ENCODE measurements around the gene GNPAT. TPM values are rescaled to one million over a fixed set of nuclear protein-coding genes. Genes with fewer than 3 reads are reported as not detected.

Gene GNPAT
- total RNA-seq, 1 experiment from 2014 or later, result 40.5 TPM

GRCh38 chr1:231265379-231265778 lies 24.4 kb downstream of the GNPAT start:
- H3F3A ChIP-seq (ENCODE audit: low read length, unreplicated experiment), result no peaks in the 10 kb centered on the region
- no peaks in the 10 kb centered on the region for H3K4me1 ChIP-seq (ENCODE audit: insufficient read depth, low read length)
- intact Hi-C loops (cut with micrococcal nuclease), result no loop called here
- no peaks in the 10 kb centered on the region for H3K79me2 ChIP-seq (ENCODE audit: low read length)
- ATAC-seq, result peak; percentile 58
- CTCF ChIA-PET, result no interaction called here
- no TSS peak for BruUV-seq (replicated peaks)
- H3K36me3 ChIP-seq (ENCODE audit: low read depth, low read length), result peaks cover 47% of the 10 kb centered on the region
- no peaks in the 10 kb centered on the region for H3K9me2 ChIP-seq (replicated peaks; ENCODE audit: low read length)
- H3K27ac ChIP-seq (ENCODE audit: low read length), result no peak overlapping the region
- TF ChIP-seq EZH2 (IDR thresholded peaks at IDR 0.05; ENCODE audit: low read length, unreplicated experiment) (no peak), CTCF (conservative IDR thresholded peaks at IDR 0.05; ENCODE audit: low read depth, low read length) (no peak), EZH2phosphoT487 (IDR thresholded peaks at IDR 0.05; ENCODE audit: borderline replicate concordance, low read length) (no peak)
- no peak overlapping the region for H3K9ac ChIP-seq (ENCODE audit: low read length)
- no peaks in the 10 kb centered on the region for H4K20me1 ChIP-seq (ENCODE audit: low read length)
- no peaks in the 10 kb centered on the region for H3K27me3 ChIP-seq (ENCODE audit: low read length)
- no peaks in the 10 kb centered on the region for H3K9me3 ChIP-seq (ENCODE audit: low read length)
- POLR2A ChIA-PET (ENCODE audit: unreplicated experiment), result no interaction called here
- no peak overlapping the region for H3K4me2 ChIP-seq (ENCODE audit: low read length)
- no peak overlapping the region for H3K4me3 ChIP-seq (ENCODE audit: low read length)
- no peak overlapping the region for H2AFZ ChIP-seq (ENCODE audit: low read length)
- no peak for DNase-seq

- Histone ChIP-seq H3K4me3 (ENCODE audit: low read length) (no peak overlapping the region), H4K20me1 (ENCODE audit: low read length) (no peaks in the 10 kb centered on the region), H3K9me3 (ENCODE audit: low read length) (no peaks in the 10 kb centered on the region), H3K4me2 (ENCODE audit: low read length) (no peak overlapping the region), H3F3A (ENCODE audit: low read length, unreplicated experiment) (no peaks in the 10 kb centered on the region), H3K4me1 (ENCODE audit: insufficient read depth, low read length) (no peaks in the 10 kb centered on the region), H3K27me3 (ENCODE audit: low read length) (no peaks in the 10 kb centered on the region), H3K79me2 (ENCODE audit: low read length) (no peaks in the 10 kb centered on the region), H3K9ac (ENCODE audit: low read length) (no peak overlapping the region), H3K36me3 (ENCODE audit: low read depth, low read length) (peaks cover 33% of the 10 kb centered on the region), H3K27ac (ENCODE audit: low read length) (no peak overlapping the region), H3K9me2 (replicated peaks; ENCODE audit: low read length) (no peaks in the 10 kb centered on the region), H2AFZ (ENCODE audit: low read length) (no peak overlapping the region)
- ATAC-seq, result no peak
- intact Hi-C loops (cut with micrococcal nuclease), result no loop called here
- BruUV-seq (replicated peaks), result no TSS peak
- ChIA-PET CTCF (no interaction called here), POLR2A (ENCODE audit: unreplicated experiment) (no interaction called here)
- TF ChIP-seq EZH2phosphoT487 (IDR thresholded peaks at IDR 0.05; ENCODE audit: borderline replicate concordance, low read length), result no peak
- TF ChIP-seq CTCF (conservative IDR thresholded peaks at IDR 0.05; ENCODE audit: low read depth, low read length), result no peak
- TF ChIP-seq EZH2 (IDR thresholded peaks at IDR 0.05; ENCODE audit: low read length, unreplicated experiment), result no peak
- DNase-seq, result no peak
Measured at GRCh38 chr1:231266811-231267322, 25.9 kb downstream of the GNPAT start.

- CTCF ChIA-PET, result no interaction called here
- intact Hi-C loops (cut with micrococcal nuclease), result no loop called here
- no peaks in the 10 kb centered on the region for H3K9me2 ChIP-seq (replicated peaks; ENCODE audit: low read length)
Measured at GRCh38 chr1:231272173-231272572, 31.2 kb downstream of the GNPAT start.

More at GRCh38 chr1:231272173-231272572, 31.2 kb downstream of the GNPAT start:
- no peak overlapping the region for H3K4me2 ChIP-seq (ENCODE audit: low read length)
- H3K4me1 ChIP-seq (ENCODE audit: insufficient read depth, low read length), result no peaks in the 10 kb centered on the region
- no peaks in the 10 kb centered on the region for H3F3A ChIP-seq (ENCODE audit: low read length, unreplicated experiment)
- no peak for TF ChIP-seq EZH2phosphoT487 (IDR thresholded peaks at IDR 0.05; ENCODE audit: borderline replicate concordance, low read length)
- TF ChIP-seq EZH2 (IDR thresholded peaks at IDR 0.05; ENCODE audit: low read length, unreplicated experiment), result no peak
- TF ChIP-seq CTCF (conservative IDR thresholded peaks at IDR 0.05; ENCODE audit: low read depth, low read length), result no peak
- no peaks in the 10 kb centered on the region for H3K79me2 ChIP-seq (ENCODE audit: low read length)
- POLR2A ChIA-PET (ENCODE audit: unreplicated experiment), result no interaction called here
- peaks cover 32% of the 10 kb centered on the region for H3K36me3 ChIP-seq (ENCODE audit: low read depth, low read length)
- no TSS peak for BruUV-seq (replicated peaks)
- no peak overlapping the region for H3K9ac ChIP-seq (ENCODE audit: low read length)
- no peak for DNase-seq
- H2AFZ ChIP-seq (ENCODE audit: low read length), result no peak overlapping the region
- H3K27me3 ChIP-seq (ENCODE audit: low read length), result no peaks in the 10 kb centered on the region
- ATAC-seq, result no peak
- no peak overlapping the region for H3K4me3 ChIP-seq (ENCODE audit: low read length)
- H4K20me1 ChIP-seq (ENCODE audit: low read length), result no peaks in the 10 kb centered on the region
- H3K9me3 ChIP-seq (ENCODE audit: low read length), result no peaks in the 10 kb centered on the region
- no peak overlapping the region for H3K27ac ChIP-seq (ENCODE audit: low read length)
